ENCODE results near the gene LRPAP1. TPM values are rescaled to one million over a fixed set of nuclear protein-coding genes. Genes with fewer than 3 reads are reported as not detected.

LRPAP1 gene
- total RNA-seq, 1 donor from 2014 or later = 92.2 TPM

GRCh38 chr4:3525532-3526430, 6.4 kb downstream of the LRPAP1 start:
- H3K27me3 Mint-ChIP-seq (ENCODE audit: unreplicated experiment) = peaks cover 8% of the 10 kb centered on the region
- TF ChIP-seq, protein P1, sequence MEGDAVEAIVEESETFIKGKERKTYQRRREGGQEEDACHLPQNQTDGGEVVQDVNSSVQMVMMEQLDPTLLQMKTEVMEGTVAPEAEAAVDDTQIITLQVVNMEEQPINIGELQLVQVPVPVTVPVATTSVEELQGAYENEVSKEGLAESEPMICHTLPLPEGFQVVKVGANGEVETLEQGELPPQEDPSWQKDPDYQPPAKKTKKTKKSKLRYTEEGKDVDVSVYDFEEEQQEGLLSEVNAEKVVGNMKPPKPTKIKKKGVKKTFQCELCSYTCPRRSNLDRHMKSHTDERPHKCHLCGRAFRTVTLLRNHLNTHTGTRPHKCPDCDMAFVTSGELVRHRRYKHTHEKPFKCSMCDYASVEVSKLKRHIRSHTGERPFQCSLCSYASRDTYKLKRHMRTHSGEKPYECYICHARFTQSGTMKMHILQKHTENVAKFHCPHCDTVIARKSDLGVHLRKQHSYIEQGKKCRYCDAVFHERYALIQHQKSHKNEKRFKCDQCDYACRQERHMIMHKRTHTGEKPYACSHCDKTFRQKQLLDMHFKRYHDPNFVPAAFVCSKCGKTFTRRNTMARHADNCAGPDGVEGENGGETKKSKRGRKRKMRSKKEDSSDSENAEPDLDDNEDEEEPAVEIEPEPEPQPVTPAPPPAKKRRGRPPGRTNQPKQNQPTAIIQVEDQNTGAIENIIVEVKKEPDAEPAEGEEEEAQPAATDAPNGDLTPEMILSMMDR (IDR thresholded peaks at IDR 0.05; ENCODE audit: unreplicated experiment) = no peak
- DNase-seq (ENCODE audit: low spot score) = peak; percentile 3
- peaks cover under 1% of the 10 kb centered on the region for H3K4me1 Mint-ChIP-seq (ENCODE audit: unreplicated experiment)
- no peak overlapping the region for H3K4me3 Mint-ChIP-seq (ENCODE audit: unreplicated experiment)
- no peak overlapping the region for H3K27ac Mint-ChIP-seq (ENCODE audit: unreplicated experiment)
- H3K36me3 Mint-ChIP-seq (ENCODE audit: low read depth, unreplicated experiment) = peaks cover 19% of the 10 kb centered on the region
- no peaks in the 10 kb centered on the region for H3K9me3 Mint-ChIP-seq (ENCODE audit: unreplicated experiment)

DNA sequence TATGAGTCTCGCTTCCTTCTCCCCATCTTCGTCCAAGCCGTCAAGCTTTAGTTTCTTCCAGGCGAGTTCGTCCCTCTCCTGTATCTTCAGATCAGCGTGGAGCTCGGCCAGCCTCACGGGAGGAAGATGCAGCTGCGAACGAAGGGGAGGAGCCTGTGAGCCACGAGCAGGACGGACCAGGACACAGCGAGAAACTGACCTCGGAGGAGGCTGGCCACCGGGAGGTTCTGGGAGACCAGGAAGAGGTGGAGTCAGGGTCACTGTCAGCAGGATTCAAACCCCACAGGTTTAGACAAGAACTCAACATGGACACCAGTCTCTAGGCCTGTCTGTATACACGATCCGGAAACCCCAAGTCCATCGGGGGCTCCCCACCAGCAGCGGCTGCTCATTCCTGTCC, 7.3 kb downstream of the LRPAP1 start:
- DNase-seq (ENCODE audit: low spot score) = no peak
- TF ChIP-seq, protein P1 (IDR thresholded peaks at IDR 0.05; ENCODE audit: unreplicated experiment) = no peak
- Mint-ChIP-seq H3K27ac (ENCODE audit: unreplicated experiment) (no peak overlapping the region), H3K27me3 (ENCODE audit: unreplicated experiment) (peaks cover 6% of the 10 kb centered on the region), H3K9me3 (ENCODE audit: unreplicated experiment) (no peaks in the 10 kb centered on the region), H3K36me3 (ENCODE audit: low read depth, unreplicated experiment) (peaks cover 21% of the 10 kb centered on the region), H3K4me3 (ENCODE audit: unreplicated experiment) (no peak overlapping the region), H3K4me1 (ENCODE audit: unreplicated experiment) (peaks cover 9% of the 10 kb centered on the region)

- no peak overlapping the region for H3K4me3 Mint-ChIP-seq (ENCODE audit: unreplicated experiment)
- TF ChIP-seq, protein P1 (IDR thresholded peaks at IDR 0.05; ENCODE audit: unreplicated experiment) = no peak
- H3K27me3 Mint-ChIP-seq (ENCODE audit: unreplicated experiment) = peaks cover 6% of the 10 kb centered on the region
- peaks cover 27% of the 10 kb centered on the region for H3K36me3 Mint-ChIP-seq (ENCODE audit: low read depth, unreplicated experiment)
- DNase-seq (ENCODE audit: low spot score) = no peak
- no peaks in the 10 kb centered on the region for H3K9me3 Mint-ChIP-seq (ENCODE audit: unreplicated experiment)
- peaks cover 15% of the 10 kb centered on the region for H3K4me1 Mint-ChIP-seq (ENCODE audit: unreplicated experiment)
- H3K27ac Mint-ChIP-seq (ENCODE audit: unreplicated experiment) = no peak overlapping the region
Observed at GRCh38 chr4:3524349-3524748, 7.9 kb downstream of the LRPAP1 start.

DNA sequence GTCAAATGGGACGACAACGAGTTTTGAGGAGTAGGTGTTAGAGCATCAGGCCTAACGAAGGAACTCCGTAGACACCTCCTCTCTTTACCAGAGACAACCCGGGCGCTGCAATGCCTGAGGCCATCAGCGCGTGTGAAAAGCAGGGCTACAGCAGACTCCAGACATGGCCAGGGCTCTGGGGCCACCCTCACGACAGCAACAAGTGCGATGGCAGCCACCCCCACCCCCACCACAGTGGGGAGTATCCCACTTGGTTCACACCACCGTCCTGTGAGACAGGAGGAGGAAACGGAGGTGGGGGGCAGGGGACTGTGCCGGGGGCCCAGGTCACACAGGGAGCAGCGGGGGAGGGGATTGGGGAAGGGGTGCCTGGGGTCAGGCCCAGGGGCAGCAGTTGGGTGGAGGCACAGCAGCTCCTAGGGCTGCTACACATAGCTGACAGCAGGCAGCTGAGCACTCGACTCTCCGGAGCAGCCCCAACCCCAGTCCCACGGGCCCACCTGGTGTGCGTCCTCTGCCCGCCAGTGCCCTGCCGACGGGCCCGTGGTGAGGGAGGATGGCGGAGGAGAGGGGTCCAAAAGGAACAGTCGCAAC, 8.5 kb downstream of the LRPAP1 start:
- H3K4me1 Mint-ChIP-seq (ENCODE audit: unreplicated experiment) = peaks cover 17% of the 10 kb centered on the region
- no peaks in the 10 kb centered on the region for H3K9me3 Mint-ChIP-seq (ENCODE audit: unreplicated experiment)
- peaks cover 29% of the 10 kb centered on the region for H3K36me3 Mint-ChIP-seq (ENCODE audit: low read depth, unreplicated experiment)
- H3K27ac Mint-ChIP-seq (ENCODE audit: unreplicated experiment) = no peak overlapping the region
- TF ChIP-seq, protein P1 (IDR thresholded peaks at IDR 0.05; ENCODE audit: unreplicated experiment) = no peak
- H3K27me3 Mint-ChIP-seq (ENCODE audit: unreplicated experiment) = peaks cover 6% of the 10 kb centered on the region
- no peak overlapping the region for H3K4me3 Mint-ChIP-seq (ENCODE audit: unreplicated experiment)
- DNase-seq (ENCODE audit: low spot score) = peak; percentile 4

DNA sequence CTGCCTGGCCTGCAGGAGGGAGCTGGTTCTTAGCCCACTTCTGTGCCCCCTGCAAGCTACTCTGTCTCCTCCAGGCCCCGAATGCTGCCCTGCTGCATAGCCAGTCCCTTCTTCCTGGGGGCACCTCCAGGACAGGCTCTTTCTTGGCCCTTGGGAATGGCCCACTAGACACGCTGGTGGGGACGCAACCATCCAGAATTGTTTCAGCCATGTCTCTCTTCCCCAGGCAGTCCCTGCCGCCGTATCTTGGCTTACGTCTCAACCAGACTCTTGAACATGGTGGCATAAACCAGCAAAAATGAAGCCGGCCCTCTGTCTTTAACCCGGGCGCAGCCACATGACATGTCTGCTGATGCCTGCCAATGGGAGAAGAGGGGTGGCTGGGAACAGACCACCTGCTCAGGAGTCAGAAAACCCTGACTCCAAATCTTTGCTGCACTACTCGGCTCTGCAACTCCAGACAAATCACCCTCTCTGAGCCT, 9.0 kb downstream of the LRPAP1 start:
- H3K36me3 Mint-ChIP-seq (ENCODE audit: low read depth, unreplicated experiment) = peaks cover 28% of the 10 kb centered on the region
- TF ChIP-seq, protein P1 (IDR thresholded peaks at IDR 0.05; ENCODE audit: unreplicated experiment) = no peak
- H3K4me3 Mint-ChIP-seq (ENCODE audit: unreplicated experiment) = no peak overlapping the region
- DNase-seq (ENCODE audit: low spot score) = no peak
- H3K9me3 Mint-ChIP-seq (ENCODE audit: unreplicated experiment) = no peaks in the 10 kb centered on the region
- H3K27ac Mint-ChIP-seq (ENCODE audit: unreplicated experiment) = no peak overlapping the region
- H3K27me3 Mint-ChIP-seq (ENCODE audit: unreplicated experiment) = peaks cover 6% of the 10 kb centered on the region
- H3K4me1 Mint-ChIP-seq (ENCODE audit: unreplicated experiment) = peaks cover 17% of the 10 kb centered on the region
